HEK293 (cell line): ENCODE measurements around the gene AHCYL2.
A peak's percentile ranks its signal among the peaks of the same experiment; 100 is the strongest.

ENCODE experiments used
- CTCF ChIA-PET: fragments of 350-600 bp; formaldehyde crosslinking; extraction: SDS; loops from one replicate; lab custom pipeline; 2021; ENCODE audit warnings: antibody characterized with exemption; lab: Yijun Ruan, JAX
- POLR2A ChIA-PET: fragments of 300-600 bp; formaldehyde crosslinking; extraction: SDS; loops from one replicate; lab custom pipeline; 2020; ENCODE audit warnings: antibody characterized with exemption, inconsistent platforms; lab: Yijun Ruan, JAX
- H3K27ac ChIP-seq: fragments of 200-500 bp; sonication (Bioruptor generic); 2 replicates; pipeline ENCODE4 v1.5.1; 2014; ENCODE audit warnings: low read depth, low read length, control low read depth, inconsistent platforms; ENCODE audit errors: extremely low read depth
- H3K36me3 ChIP-seq, 2 experiments: fragments of 200-500 bp in 1 of 2; sonication (Bioruptor generic) in 1 of 2; 1 replicate in 1 of 2; 2 replicates in 1 of 2; pipeline ENCODE4 v1.5.1; 2014 to 2017; ENCODE audit warnings: inconsistent platforms in 2 of 2, low read length in 2 of 2; ENCODE audit not compliant: control insufficient read depth in 2 of 2, insufficient read depth in 1 of 2
- H3K4me1 ChIP-seq: fragments of 200-500 bp; sonication (Bioruptor generic); 2 replicates; pipeline ENCODE4 v1.5.1; 2014; ENCODE audit warnings: mild to moderate bottlenecking, low read length, inconsistent platforms; ENCODE audit not compliant: control insufficient read depth, insufficient read depth
- H3K4me3 ChIP-seq: 2 replicates; pipeline ENCODE4 v1.5.1; 2011; ENCODE audit warnings: low read depth, mild to moderate bottlenecking, control low read depth, low read length, moderate library complexity
- H3K9me3 ChIP-seq: fragments of 200-500 bp; sonication (Bioruptor generic); 2 replicates; pipeline ENCODE4 v1.5.1; 2014; ENCODE audit warnings: low read depth, low read length, inconsistent platforms; ENCODE audit not compliant: control insufficient read depth, insufficient read depth
- HOXC10 ChIP-seq: sonication (generic); formaldehyde crosslinking; IDR thresholded peaks from 2 replicates; pipeline ENCODE4 v1.8.1; 2023; ENCODE audit warnings: mild to moderate bottlenecking, missing genetic modification reagents
- PBX3 ChIP-seq: sonication (generic); formaldehyde crosslinking; IDR thresholded peaks from 2 replicates; pipeline ENCODE4 v1.8.1; 2022; ENCODE audit warnings: mild to moderate bottlenecking, moderate library complexity, missing genetic modification reagents
- SP7 ChIP-seq: fragments of 450-650 bp; formaldehyde crosslinking; IDR thresholded peaks from 2 replicates; pipeline ENCODE4 v1.5.1; 2016; ENCODE audit warnings: missing biosample characterization, missing genetic modification characterization
- TRIM28 ChIP-seq: IDR thresholded peaks from 2 replicates; pipeline ENCODE4 v1.6.1; 2011; ENCODE audit warnings: low read length, control low read depth, borderline replicate concordance
- YY1 ChIP-seq: fragments of 450-650 bp; formaldehyde crosslinking; IDR thresholded peaks from 2 replicates; pipeline ENCODE4 v1.5.1; 2018; ENCODE audit warnings: missing biosample characterization, missing genetic modification characterization
- ZIC2 ChIP-seq: fragments of 450-650 bp; formaldehyde crosslinking; IDR thresholded peaks from 2 replicates; pipeline ENCODE4 v1.5.1; 2016; ENCODE audit warnings: missing biosample characterization, missing genetic modification characterization
- ZNF121 ChIP-seq: fragments of 450-650 bp; formaldehyde crosslinking; IDR thresholded peaks from 2 replicates; pipeline ENCODE4 v1.5.1; 2016; ENCODE audit warnings: missing biosample characterization, missing genetic modification characterization
- ZNF19 ChIP-seq: fragments of 450-650 bp; formaldehyde crosslinking; IDR thresholded peaks from 2 replicates; pipeline ENCODE4; 2016; ENCODE audit warnings: missing biosample characterization, missing genetic modification characterization, low read depth
- ZNF23 ChIP-seq: fragments of 450-650 bp; formaldehyde crosslinking; IDR thresholded peaks from 2 replicates; pipeline ENCODE4 v1.5.1; 2016; ENCODE audit warnings: missing biosample characterization, missing genetic modification characterization, borderline replicate concordance
- ZNF266 ChIP-seq: fragments of 450-650 bp; formaldehyde crosslinking; IDR thresholded peaks from 2 replicates; pipeline ENCODE4 v1.5.1; 2016; ENCODE audit warnings: missing biosample characterization, missing genetic modification characterization, low read depth
- ZNF366 ChIP-seq: fragments of 450-650 bp; formaldehyde crosslinking; conservative IDR thresholded peaks from 2 replicates; pipeline ENCODE4 v1.5.1; 2016; ENCODE audit warnings: missing biosample characterization, missing genetic modification characterization
- ZNF416 ChIP-seq: fragments of 450-650 bp; formaldehyde crosslinking; IDR thresholded peaks from 2 replicates; pipeline ENCODE4 v1.5.1; 2016; ENCODE audit warnings: missing biosample characterization, missing genetic modification characterization
- ZNF544 ChIP-seq: fragments of 450-650 bp; formaldehyde crosslinking; IDR thresholded peaks from 2 replicates; pipeline ENCODE4 v1.5.0; 2017; ENCODE audit warnings: missing biosample characterization, missing genetic modification characterization
- ZNF585B ChIP-seq: fragments of 450-650 bp; formaldehyde crosslinking; IDR thresholded peaks from 2 replicates; pipeline ENCODE4 v1.5.1; 2016; ENCODE audit warnings: missing biosample characterization, missing genetic modification characterization
- ZNF610 ChIP-seq: fragments of 450-650 bp; formaldehyde crosslinking; IDR thresholded peaks from 2 replicates; pipeline ENCODE4 v1.5.1; 2016; ENCODE audit warnings: missing biosample characterization, missing genetic modification characterization, borderline replicate concordance
- ZNF626 ChIP-seq: fragments of 450-650 bp; sonication (Bioruptor Pico); formaldehyde crosslinking; IDR thresholded peaks from 2 replicates; pipeline ENCODE4 v1.5.1; 2018; ENCODE audit warnings: missing biosample characterization, missing genetic modification characterization, inconsistent platforms
- ZNF629 ChIP-seq: fragments of 450-650 bp; formaldehyde crosslinking; IDR thresholded peaks from 2 replicates; pipeline ENCODE4 v1.5.1; 2017; ENCODE audit warnings: missing biosample characterization, missing genetic modification characterization
- ZNF747 ChIP-seq: fragments of 450-650 bp; formaldehyde crosslinking; IDR thresholded peaks from 2 replicates; pipeline ENCODE4 v1.5.1; 2016; ENCODE audit warnings: missing biosample characterization, missing genetic modification characterization
- ZNF768 ChIP-seq: fragments of 450-650 bp; formaldehyde crosslinking; IDR thresholded peaks from 2 replicates; pipeline ENCODE4 v1.5.1; 2018; ENCODE audit warnings: missing biosample characterization, mild to moderate bottlenecking, missing genetic modification characterization
- ZNF830 ChIP-seq: fragments of 450-650 bp; IDR thresholded peaks from 2 replicates; pipeline ENCODE4 v1.5.0; 2018; ENCODE audit warnings: missing biosample characterization, missing genetic modification characterization, low read depth, mild to moderate bottlenecking, moderate library complexity
- ZNF837 ChIP-seq: fragments of 450-650 bp; formaldehyde crosslinking; IDR thresholded peaks from 2 replicates; pipeline ENCODE4 v1.5.1; 2016; ENCODE audit warnings: missing biosample characterization, missing genetic modification characterization
- ZNF843 ChIP-seq: fragments of 450-650 bp; formaldehyde crosslinking; IDR thresholded peaks from 2 replicates; pipeline ENCODE4 v1.5.1; 2016; ENCODE audit warnings: missing biosample characterization, missing genetic modification characterization
- ZXDB ChIP-seq: fragments of 450-650 bp; formaldehyde crosslinking; IDR thresholded peaks from 2 replicates; pipeline ENCODE4 v1.5.1; 2016; ENCODE audit warnings: missing biosample characterization, missing genetic modification characterization
- TF ChIP-seq, protein P1 (sequence below): fragments of 450-650 bp; formaldehyde crosslinking; conservative IDR thresholded peaks from 2 replicates; pipeline ENCODE4 v1.5.1; 2016; ENCODE audit warnings: low read depth, missing biosample characterization, missing genetic modification characterization
- TF ChIP-seq, protein P2 (sequence below): fragments of 450-650 bp; formaldehyde crosslinking; IDR thresholded peaks from 2 replicates; pipeline ENCODE4 v1.5.1; 2016; ENCODE audit warnings: missing biosample characterization, missing genetic modification characterization
- TF ChIP-seq, protein P3 (sequence below): fragments of 450-650 bp; formaldehyde crosslinking; IDR thresholded peaks from 2 replicates; pipeline ENCODE4 v1.5.1; 2016; ENCODE audit warnings: missing biosample characterization, missing genetic modification characterization

The AHCYL2 gene

GRCh38 chr7:129282865-129283264 is 58.0 kb downstream of the AHCYL2 start:
- Histone ChIP-seq H3K4me3 (no peak overlapping the region), H3K4me1 (no peaks in the 10 kb centered on the region), H3K27ac (no peak overlapping the region), H3K36me3 (no peaks in the 10 kb centered on the region), H3K9me3 (no peaks in the 10 kb centered on the region)
- CTCF ChIA-PET: interaction anchor here (0.7 to 3.6 kb wide), 4 partner anchors 11 to 674 kb away, joined by 3 to 15 read pairs (median 4); no protein-coding TSS in a partner anchor
- TF ChIP-seq ZNF266 (tag by site-specific recombination): no peak
- TF ChIP-seq YY1 (tag by site-specific recombination): no peak
- TF ChIP-seq ZIC2 (tag by site-specific recombination): peak; percentile 98
- peak; percentile 62 for TF ChIP-seq SP7
- TF ChIP-seq TRIM28: no peak
- TF ChIP-seq ZNF747 (tag by site-specific recombination): no peak
- no peak for TF ChIP-seq ZNF768 (tag by site-specific recombination)
- TF ChIP-seq ZNF843 (tag by site-specific recombination): no peak
- POLR2A ChIA-PET: no interaction called here

- H3K9me3 ChIP-seq: no peaks in the 10 kb centered on the region
- H3K36me3 ChIP-seq: no peaks in the 10 kb centered on the region; a peak in 1 of 3 replicates
- no peak for TF ChIP-seq ZNF626 (tag by site-specific recombination)
- TF ChIP-seq ZNF830: no peak
- TF ChIP-seq ZNF23 (tag by site-specific recombination): no peak
- no peak for TF ChIP-seq ZNF610 (tag by site-specific recombination)
- TF ChIP-seq, protein P1, sequence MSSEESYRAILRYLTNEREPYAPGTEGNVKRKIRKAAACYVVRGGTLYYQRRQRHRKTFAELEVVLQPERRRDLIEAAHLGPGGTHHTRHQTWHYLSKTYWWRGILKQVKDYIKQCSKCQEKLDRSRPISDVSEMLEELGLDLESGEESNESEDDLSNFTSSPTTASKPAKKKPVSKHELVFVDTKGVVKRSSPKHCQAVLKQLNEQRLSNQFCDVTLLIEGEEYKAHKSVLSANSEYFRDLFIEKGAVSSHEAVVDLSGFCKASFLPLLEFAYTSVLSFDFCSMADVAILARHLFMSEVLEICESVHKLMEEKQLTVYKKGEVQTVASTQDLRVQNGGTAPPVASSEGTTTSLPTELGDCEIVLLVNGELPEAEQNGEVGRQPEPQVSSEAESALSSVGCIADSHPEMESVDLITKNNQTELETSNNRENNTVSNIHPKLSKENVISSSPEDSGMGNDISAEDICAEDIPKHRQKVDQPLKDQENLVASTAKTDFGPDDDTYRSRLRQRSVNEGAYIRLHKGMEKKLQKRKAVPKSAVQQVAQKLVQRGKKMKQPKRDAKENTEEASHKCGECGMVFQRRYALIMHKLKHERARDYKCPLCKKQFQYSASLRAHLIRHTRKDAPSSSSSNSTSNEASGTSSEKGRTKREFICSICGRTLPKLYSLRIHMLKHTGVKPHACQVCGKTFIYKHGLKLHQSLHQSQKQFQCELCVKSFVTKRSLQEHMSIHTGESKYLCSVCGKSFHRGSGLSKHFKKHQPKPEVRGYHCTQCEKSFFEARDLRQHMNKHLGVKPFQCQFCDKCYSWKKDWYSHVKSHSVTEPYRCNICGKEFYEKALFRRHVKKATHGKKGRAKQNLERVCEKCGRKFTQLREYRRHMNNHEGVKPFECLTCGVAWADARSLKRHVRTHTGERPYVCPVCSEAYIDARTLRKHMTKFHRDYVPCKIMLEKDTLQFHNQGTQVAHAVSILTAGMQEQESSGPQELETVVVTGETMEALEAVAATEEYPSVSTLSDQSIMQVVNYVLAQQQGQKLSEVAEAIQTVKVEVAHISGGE (tag by site-specific recombination): no peak
- TF ChIP-seq ZNF366 (tag by site-specific recombination): no peak
- no peak for TF ChIP-seq HOXC10
- TF ChIP-seq, protein P2, sequence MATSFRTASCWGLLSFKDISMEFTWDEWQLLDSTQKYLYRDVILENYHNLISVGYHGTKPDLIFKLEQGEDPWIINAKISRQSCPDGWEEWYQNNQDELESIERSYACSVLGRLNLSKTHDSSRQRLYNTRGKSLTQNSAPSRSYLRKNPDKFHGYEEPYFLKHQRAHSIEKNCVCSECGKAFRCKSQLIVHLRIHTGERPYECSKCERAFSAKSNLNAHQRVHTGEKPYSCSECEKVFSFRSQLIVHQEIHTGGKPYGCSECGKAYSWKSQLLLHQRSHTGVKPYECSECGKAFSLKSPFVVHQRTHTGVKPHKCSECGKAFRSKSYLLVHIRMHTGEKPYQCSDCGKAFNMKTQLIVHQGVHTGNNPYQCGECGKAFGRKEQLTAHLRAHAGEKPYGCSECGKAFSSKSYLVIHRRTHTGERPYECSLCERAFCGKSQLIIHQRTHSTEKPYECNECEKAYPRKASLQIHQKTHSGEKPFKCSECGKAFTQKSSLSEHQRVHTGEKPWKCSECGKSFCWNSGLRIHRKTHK: no peak
- no peak for TF ChIP-seq ZNF416
- TF ChIP-seq ZNF837 (tag by site-specific recombination): no peak
- no peak for TF ChIP-seq ZNF544 (tag by site-specific recombination)
- no peak for TF ChIP-seq ZNF629
- no peak for TF ChIP-seq ZXDB
- TF ChIP-seq ZNF585B (tag by site-specific recombination): no peak
- TF ChIP-seq, protein P3, sequence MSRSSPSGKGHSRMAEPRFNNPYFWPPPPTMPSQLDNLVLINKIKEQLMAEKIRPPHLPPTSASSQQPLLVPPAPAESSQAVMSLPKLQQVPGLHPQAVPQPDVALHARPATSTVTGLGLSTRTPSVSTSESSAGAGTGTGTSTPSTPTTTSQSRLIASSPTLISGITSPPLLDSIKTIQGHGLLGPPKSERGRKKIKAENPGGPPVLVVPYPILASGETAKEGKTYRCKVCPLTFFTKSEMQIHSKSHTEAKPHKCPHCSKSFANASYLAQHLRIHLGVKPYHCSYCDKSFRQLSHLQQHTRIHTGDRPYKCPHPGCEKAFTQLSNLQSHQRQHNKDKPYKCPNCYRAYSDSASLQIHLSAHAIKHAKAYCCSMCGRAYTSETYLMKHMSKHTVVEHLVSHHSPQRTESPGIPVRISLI (tag by site-specific recombination): no peak
- TF ChIP-seq ZNF19 (tag by site-specific recombination): no peak
- TF ChIP-seq ZNF121 (tag by site-specific recombination): no peak
- no peak for TF ChIP-seq PBX3 (CRISPR knock-in tag)
- H3K4me3 ChIP-seq: no peak overlapping the region
- POLR2A ChIA-PET: no interaction called here
- CTCF ChIA-PET: interaction anchor here (0.6 to 5.0 kb wide), 7 partner anchors 12 to 726 kb away, joined by 3 to 34 read pairs (median 4); no protein-coding TSS in a partner anchor
- H3K27ac ChIP-seq: no peak overlapping the region
- H3K4me1 ChIP-seq: no peaks in the 10 kb centered on the region
These were observed 59.1 kb downstream of the AHCYL2 start for GRCh38 chr7:129283936-129284335.
